Gastroesophageal sphincter (tissue), 4 donors: ENCODE data around the gene CNTN5. TPM values are rescaled to one million over a fixed set of nuclear protein-coding genes. Genes with fewer than 3 reads are reported as not detected.
"Not testable (repeated sequence)": the region's sequence is repeated elsewhere in the genome, so short reads cannot be mapped to it uniquely, and the experiment has no call there.

Source experiments
- ATAC-seq: fragments of 150-250 bp; one replicate; pipeline ENCODE4 v1.9.1; 2016; ENCODE audit warnings: mild to moderate bottlenecking, moderate library complexity
- H3K27ac ChIP-seq, 4 donors: fragments of 200-600 bp; sonication (generic) in 3 of 4; 1 replicate in 3 of 4; 2 replicates in 1 of 4; pipeline ENCODE4 v1.5.1; 2016 to 2019
- H3K27me3 ChIP-seq: fragments of 200-600 bp; sonication (generic); one replicate; pipeline ENCODE4 v1.5.1; 2019
- H3K36me3 ChIP-seq, 2 donors: fragments of 200-600 bp; sonication (generic); one replicate each; pipeline ENCODE4 v1.5.1; 2019; ENCODE audit warnings: control low read depth in 1 of 2
- H3K4me1 ChIP-seq, 3 donors: fragments of 200-600 bp; sonication (generic); 1 replicate in 2 of 3; 2 replicates in 1 of 3; pipeline ENCODE4 v1.5.1; 2016 to 2019; ENCODE audit warnings: control low read depth in 2 of 3
- H3K4me3 ChIP-seq, 2 donors: fragments of 200-600 bp; sonication (generic); one replicate each; pipeline ENCODE4 v1.5.1; 2019; ENCODE audit warnings: mild to moderate bottlenecking in 1 of 2, moderate library complexity in 1 of 2
- H3K9me3 ChIP-seq, 3 donors: fragments of 200-600 bp; sonication (generic); one replicate each; pipeline ENCODE4 v1.5.1; 2017 to 2019; ENCODE audit warnings: control low read depth in 2 of 3
- CTCF ChIP-seq, 4 experiments: fragments of 200-600 bp in 2 of 4; fragments of 450-650 bp in 2 of 4; sonication (generic) in 1 of 4; IDR thresholded peaks; one replicate each; pipeline ENCODE4 v1.5.1; 2017 to 2019; ENCODE audit warnings: antibody characterized with exemption in 4 of 4, mild to moderate bottlenecking in 2 of 4, moderate library complexity in 2 of 4
- EP300 ChIP-seq: sonication (generic); formaldehyde crosslinking; IDR thresholded peaks from one replicate; pipeline ENCODE4 v1.6.1; 2017; ENCODE audit warnings: antibody characterized with exemption, mild to moderate bottlenecking
- POLR2A ChIP-seq, 2 donors: fragments of 450-650 bp; IDR thresholded peaks; one replicate each; pipeline ENCODE4 v1.6.1; 2017; ENCODE audit warnings: antibody characterized with exemption in 2 of 2, mild to moderate bottlenecking in 2 of 2, moderate library complexity in 1 of 2
- POLR2AphosphoS5 ChIP-seq: sonication (generic); formaldehyde crosslinking; IDR thresholded peaks from one replicate; pipeline ENCODE4 v1.6.1; 2017; ENCODE audit warnings: antibody characterized with exemption
- WGBS, 2 donors: methylation state at CpG; one replicate each; pipeline ENCODE4 v1.1.5; 2018; ENCODE audit warnings: low coverage in 1 of 2; 5-methylcytosine and 5-hydroxymethylcytosine counted together
- total RNA-seq, 4 donors: library from RNA; depleted of rRNA; stranded (reverse); fragments of >200 nt; gene quantifications; one replicate each; pipeline ENCODE4 v1.1.0, GENCODE V29; 2016

The CNTN5 gene
- total RNA-seq, 4 donors from 2014 or later, result 0.16 TPM; not detected in 3

GRCh38 chr11:99277281-99277680 is 256.5 kb downstream of the CNTN5 start:
- Histone ChIP-seq H3K36me3 (no peaks in the 10 kb centered on the region), H3K4me3 (no peak overlapping the region), H3K9me3 (no peaks in the 10 kb centered on the region), H3K27ac (no peak overlapping the region), H3K27me3 (no peaks in the 10 kb centered on the region), H3K4me1 (no peaks in the 10 kb centered on the region)
- no peak for TF ChIP-seq POLR2AphosphoS5
- no peak for TF ChIP-seq EP300
- no peak for TF ChIP-seq POLR2A (IDR thresholded peaks at IDR 0.05)
- no peak for TF ChIP-seq CTCF (IDR thresholded peaks at IDR 0.05)
- 30 to 40% methylated on average over 1 of the region's 1 CpG for WGBS, 2 donors
- no peak for ATAC-seq

DNA sequence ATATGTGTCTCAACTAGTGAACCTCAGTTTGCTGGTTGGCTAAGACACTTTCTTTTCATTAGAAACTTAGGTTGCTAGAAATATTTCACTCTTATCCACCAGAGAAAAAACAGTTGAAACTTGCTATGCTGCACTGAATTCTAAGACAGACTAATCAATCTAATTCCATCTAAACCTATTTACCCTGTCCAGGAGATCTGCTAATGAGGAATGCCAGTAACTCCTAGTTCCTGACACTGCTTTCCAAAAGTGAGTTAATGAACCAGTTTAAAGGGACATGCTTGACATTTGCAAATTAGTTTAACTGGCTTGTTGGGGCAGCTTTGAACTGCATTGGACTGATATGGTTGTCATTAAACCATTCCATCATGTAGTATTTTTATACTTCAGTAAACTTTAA is 258.5 kb downstream of the CNTN5 start:
- no peaks in the 10 kb centered on the region for H3K9me3 ChIP-seq
- TF ChIP-seq POLR2AphosphoS5 (no peak), EP300 (no peak), POLR2A (IDR thresholded peaks at IDR 0.05) (no peak), CTCF (IDR thresholded peaks at IDR 0.05) (no peak)
- no peak overlapping the region for H3K27ac ChIP-seq
- no peak for ATAC-seq
- H3K36me3 ChIP-seq, result no peaks in the 10 kb centered on the region
- no peaks in the 10 kb centered on the region for H3K4me1 ChIP-seq
- H3K4me3 ChIP-seq, result no peak overlapping the region
- H3K27me3 ChIP-seq, result no peaks in the 10 kb centered on the region

DNA sequence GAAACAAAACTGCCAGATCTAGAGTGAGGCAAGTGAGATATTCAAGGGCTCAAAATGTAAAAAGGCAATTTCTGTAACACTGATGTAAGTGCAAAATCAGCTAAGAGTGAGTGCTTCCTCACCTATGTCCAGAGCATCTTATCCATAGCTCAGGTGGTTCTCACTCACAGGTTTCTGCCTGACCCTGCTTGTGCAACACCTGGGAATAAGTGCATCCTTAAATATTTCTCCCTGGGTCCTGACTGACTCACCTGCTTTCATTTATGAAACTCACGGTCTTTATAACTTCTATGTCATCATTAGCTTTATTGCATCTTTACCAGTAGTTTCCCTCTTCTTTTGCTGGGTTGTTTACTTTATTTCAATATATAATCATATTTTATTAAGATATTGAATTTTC is 260.6 kb downstream of the CNTN5 start:
- 80 to 81% methylated on average over 1 of the region's 1 CpG for WGBS, 2 donors

DNA sequence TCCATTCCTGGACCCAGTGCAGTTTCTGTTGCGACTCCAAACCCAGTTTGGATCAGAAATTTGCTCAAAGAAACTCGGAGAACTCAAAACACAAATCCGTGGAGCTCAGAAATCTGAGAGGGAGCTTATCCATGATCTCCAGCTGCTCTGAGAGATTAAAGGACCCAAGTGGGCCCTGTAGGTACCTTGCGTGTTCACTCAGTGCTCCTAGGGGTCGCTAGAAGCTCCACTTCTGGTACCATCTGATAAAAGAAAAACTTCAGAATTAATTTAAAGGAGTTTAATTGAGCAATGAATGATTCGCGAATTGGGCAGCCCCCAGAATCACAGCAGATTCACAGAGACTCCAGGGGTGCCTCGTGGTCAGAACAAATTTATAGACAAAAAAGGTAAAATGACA is 277.2 kb downstream of the CNTN5 start:
- not testable (repeated sequence) for H3K4me1 ChIP-seq, H3K9me3 ChIP-seq, H3K27ac ChIP-seq, H3K36me3 ChIP-seq, H3K27me3 ChIP-seq, H3K4me3 ChIP-seq, ATAC-seq
- 72 to 73% methylated on average over 3 to 8 of the region's 8 CpGs for WGBS, 2 donors

More for the DNA sequence above, 260.6 kb downstream of the CNTN5 start:
- H3K27me3 ChIP-seq, result no peaks in the 10 kb centered on the region
- ATAC-seq, result no peak
- TF ChIP-seq CTCF (IDR thresholded peaks at IDR 0.05) (no peak), POLR2AphosphoS5 (no peak)
- no peaks in the 10 kb centered on the region for H3K4me1 ChIP-seq
- no peaks in the 10 kb centered on the region for H3K36me3 ChIP-seq
- H3K4me3 ChIP-seq, result no peak overlapping the region
- no peak overlapping the region for H3K27ac ChIP-seq
- H3K9me3 ChIP-seq, result no peaks in the 10 kb centered on the region

GRCh38 chr11:99307510-99308088 is 286.9 kb downstream of the CNTN5 start:
- ATAC-seq, result no peak
- Histone ChIP-seq H3K4me1 (no peaks in the 10 kb centered on the region), H3K4me3 (no peak overlapping the region), H3K36me3 (no peaks in the 10 kb centered on the region), H3K9me3 (no peaks in the 10 kb centered on the region), H3K27me3 (no peaks in the 10 kb centered on the region), H3K27ac (no peak overlapping the region)
- no peak for TF ChIP-seq EP300
- TF ChIP-seq POLR2A (IDR thresholded peaks at IDR 0.05), result no peak
- TF ChIP-seq POLR2AphosphoS5, result no peak
- no peak for TF ChIP-seq CTCF (IDR thresholded peaks at IDR 0.05)
- WGBS, 2 donors, result 37 to 78% methylated on average over 3 of the region's 3 CpGs
